Stimulated activated naive B cell treated with anti-CD40 and anti-IgM and Interleukin-4, amounts not matched to agents 10 μg/mL and 1 μg/mL and 100 μg/mL, for 72 hours (primary cell): ENCODE data around the gene TIA1.
A peak's percentile ranks its signal among the peaks of the same experiment; 100 is the strongest.

ENCODE experiments used
- ATAC-seq, 2 donors: fragments of 150-1000 bp; cut with Tn5 transposase; replicated peaks; 2 replicates each; pipeline ENCODE4 v1.10.0; 2021; ENCODE audit warnings: moderate library complexity in 1 of 2
- DNase-seq: peaks from one replicate; pipeline ENCODE4 v3.0.0; 2021
- H3K27ac Mint-ChIP-seq: one replicate; pipeline ENCODE4 v1.8.0; 2022; ENCODE audit warnings: mild to moderate bottlenecking, mixed read lengths
- H3K27me3 Mint-ChIP-seq, 2 donors: one replicate each; pipeline ENCODE4 v1.8.0; 2022; ENCODE audit warnings: mixed read lengths in 2 of 2
- H3K36me3 Mint-ChIP-seq, 2 donors: one replicate each; pipeline ENCODE4 v1.8.0; 2022; ENCODE audit warnings: mixed read lengths in 2 of 2, mild to moderate bottlenecking in 1 of 2
- H3K4me1 Mint-ChIP-seq, 2 donors: one replicate each; pipeline ENCODE4 v1.8.0; 2022; ENCODE audit warnings: mixed read lengths in 2 of 2, mild to moderate bottlenecking in 1 of 2
- H3K4me3 Mint-ChIP-seq, 2 donors: one replicate each; pipeline ENCODE4 v1.8.0; 2022; ENCODE audit warnings: mild to moderate bottlenecking in 2 of 2, mixed read lengths in 2 of 2, moderate library complexity in 1 of 2
- H3K9me3 Mint-ChIP-seq, 2 donors: one replicate each; pipeline ENCODE4 v1.8.0; 2022; ENCODE audit warnings: mixed read lengths in 2 of 2, mild to moderate bottlenecking in 1 of 2

The TIA1 gene

DNA sequence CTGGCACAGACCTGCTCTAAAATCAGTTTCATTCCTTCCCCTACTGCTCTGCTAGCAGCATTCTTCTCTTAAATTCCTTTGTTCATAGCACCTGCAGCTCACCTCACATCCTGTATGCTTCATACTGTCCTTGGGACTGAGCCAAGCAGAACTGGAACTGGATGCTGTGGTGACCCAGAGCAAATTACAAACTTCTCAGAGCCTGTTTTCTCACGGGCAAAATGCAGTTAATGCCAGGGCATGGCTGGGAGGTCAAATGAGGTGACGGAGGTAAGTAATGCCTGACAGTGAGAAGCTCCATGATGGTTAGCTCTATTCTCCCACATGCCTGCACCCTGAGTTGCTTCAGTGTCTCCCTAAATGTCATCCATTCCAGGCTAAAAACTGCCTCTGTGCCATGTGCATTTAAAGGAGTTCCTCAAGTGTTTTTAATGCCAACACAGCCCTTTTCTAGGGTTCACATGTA, 87.3 kb downstream of the TIA1 start:
- ATAC-seq (peak; percentile 72), DNase-seq (no peak)
- H3K36me3 Mint-ChIP-seq = peaks cover 9 to 13% of the 10 kb centered on the region in 2 donors
- H3K4me3 Mint-ChIP-seq = no peak overlapping the region
- H3K27me3 Mint-ChIP-seq = no peaks in the 10 kb centered on the region
- peak overlapping the region; percentile 63 for H3K27ac Mint-ChIP-seq
- peaks cover 0 to 4% of the 10 kb centered on the region in 2 donors for H3K4me1 Mint-ChIP-seq
- H3K9me3 Mint-ChIP-seq = no peaks in the 10 kb centered on the region

DNA sequence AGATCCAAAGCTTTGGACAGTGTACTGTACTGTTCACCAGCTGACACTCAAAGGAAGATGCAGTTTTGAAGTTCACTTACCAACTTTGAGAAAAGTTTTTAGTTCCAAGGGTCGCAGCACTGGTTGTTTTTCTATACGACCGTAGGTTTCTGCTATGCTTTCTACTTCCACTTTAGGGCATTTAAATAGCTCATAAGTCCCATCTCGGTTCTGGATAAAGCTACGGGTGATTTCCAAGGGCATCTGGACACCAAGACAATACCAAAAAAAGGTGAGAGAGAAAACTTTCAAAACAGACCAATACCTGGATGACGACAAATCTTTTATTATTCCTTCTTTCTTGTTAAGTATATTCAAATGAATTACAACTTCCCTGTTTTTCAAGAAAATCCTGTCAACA, 87.9 kb downstream of the TIA1 start:
- no peaks in the 10 kb centered on the region for H3K9me3 Mint-ChIP-seq
- ATAC-seq (no peak), DNase-seq (no peak)
- peaks cover 0 to 4% of the 10 kb centered on the region in 2 donors for H3K4me1 Mint-ChIP-seq
- peak overlapping the region; percentile 63 for H3K27ac Mint-ChIP-seq
- H3K4me3 Mint-ChIP-seq = no peak overlapping the region
- peaks cover 7 to 17% of the 10 kb centered on the region in 2 donors for H3K36me3 Mint-ChIP-seq
- no peaks in the 10 kb centered on the region for H3K27me3 Mint-ChIP-seq
